ENCODE results near the gene NADK2. TPM values are rescaled to one million over a fixed set of nuclear protein-coding genes. Genes with fewer than 3 reads are reported as not detected.

The NADK2 gene
- total and polyA plus RNA-seq, 9 of the 15 experiments (the other 6 are each of a cell fraction or from before 2014, with no cell fraction given), result 10.6 to 41.0 (median 24.0) TPM

- TF ChIP-seq E4F1 (CRISPR knock-in tag; IDR thresholded peaks at IDR 0.05; ENCODE audit: borderline replicate concordance), result no peak
- TF ChIP-seq NRF1 (conservative IDR thresholded peaks at IDR 0.05 in 1 of 2, IDR thresholded peaks at IDR 0.05 in 1 of 2), result peak; percentile 58 to 74
- TF ChIP-seq ZNF764 (CRISPR knock-in tag; IDR thresholded peaks at IDR 0.05; ENCODE audit: low read depth), result no peak
- TF ChIP-seq CEBPB (tag; IDR thresholded peaks at IDR 0.05), result peak; percentile 36; the same call in 1 of the 2 replicates
- no peak for TF ChIP-seq THAP12 (CRISPR knock-in tag; IDR thresholded peaks at IDR 0.05)
- TF ChIP-seq HIVEP1 (CRISPR knock-in tag; IDR thresholded peaks at IDR 0.05), result no peak
- no peak for TF ChIP-seq CBX2 (IDR thresholded peaks at IDR 0.05; ENCODE audit: insufficient read depth, low read length, poor library complexity, severe bottlenecking)
- TF ChIP-seq FOXJ3 (CRISPR knock-in tag; IDR thresholded peaks at IDR 0.05), result no peak
- no peak for TF ChIP-seq ZBTB9 (CRISPR knock-in tag; IDR thresholded peaks at IDR 0.05)
- peak; percentile 96 for TF ChIP-seq C11orf30 (IDR thresholded peaks at IDR 0.05; ENCODE audit: low read depth)
- TF ChIP-seq ZFP91 (CRISPR knock-in tag; IDR thresholded peaks at IDR 0.05), result no peak
- no peak for TF ChIP-seq ZNF609 (CRISPR knock-in tag; IDR thresholded peaks at IDR 0.05; ENCODE audit: borderline replicate concordance)
- TF ChIP-seq GABPB2 (CRISPR knock-in tag; conservative IDR thresholded peaks at IDR 0.05), result no peak
- TF ChIP-seq HDAC3 (IDR thresholded peaks at IDR 0.05; ENCODE audit: borderline replicate concordance, partially characterized antibody), result no peak
These were observed 90.9 kb downstream of the NADK2 start (continued) for GRCh38 chr5:36150676-36151433.

Measured in K562 (cell line).